A673 (cell line): Measurements from ENCODE around the gene KCNQ1. TPM values are rescaled to one million over a fixed set of nuclear protein-coding genes. Genes with fewer than 3 reads are reported as not detected.

Source experiments
- BruUV-seq: library from RNA; stranded (reverse); fragments of 400-500 nt; replicated peaks from 2 replicates; lab custom pipeline; 2021; lab: Mats Ljungman, UMichigan
- CTCF ChIA-PET: fragments of 300-600 bp; sonication (Branson Sonifier 250); formaldehyde crosslinking; loops from one replicate; lab custom pipeline; 2022; ENCODE audit warnings: antibody characterized with exemption; lab: Charles Lee
- POLR2A ChIA-PET: fragments of 300-600 bp; sonication (Branson Sonifier 250); formaldehyde crosslinking; loops from one replicate; lab custom pipeline; 2022; ENCODE audit warnings: antibody characterized with exemption; ENCODE audit not compliant: low non-redundant PET; lab: Charles Lee
- DNase-seq: peaks from one replicate; pipeline ENCODE4 v3.0.0-alpha.2; 2015; ENCODE audit warnings: low spot score
- H3K27ac ChIP-seq: fragments of 200-600 bp; sonication (generic); 2 replicates; pipeline ENCODE4 v1.5.1; 2016; ENCODE audit warnings: mixed run types, low read depth, mild to moderate bottlenecking, mixed read lengths, antibody characterized with exemption, low read length; ENCODE audit not compliant: poor library complexity, severe bottlenecking
- H3K27me3 ChIP-seq: fragments of 200-600 bp; sonication (generic); replicated peaks from 2 replicates; pipeline ENCODE4 v1.6.1; 2017; ENCODE audit warnings: mixed run types, low read depth, mild to moderate bottlenecking, mixed read lengths, antibody characterized with exemption, low read length; ENCODE audit not compliant: insufficient read depth, poor library complexity
- H3K36me3 ChIP-seq: fragments of 200-600 bp; sonication (generic); 2 replicates; pipeline ENCODE4 v1.6.1; 2016; ENCODE audit warnings: mixed run types, mild to moderate bottlenecking, mixed read lengths, antibody characterized with exemption, low read length; ENCODE audit not compliant: insufficient read depth, poor library complexity, severe bottlenecking
- H3K4me1 ChIP-seq: fragments of 200-600 bp; sonication (generic); 2 replicates; pipeline ENCODE4 v1.6.1; 2017; ENCODE audit warnings: mixed run types, mild to moderate bottlenecking, mixed read lengths, antibody characterized with exemption, low read length; ENCODE audit not compliant: insufficient read depth, poor library complexity, severe bottlenecking
- H3K4me3 ChIP-seq: fragments of 200-600 bp; sonication (generic); 2 replicates; pipeline ENCODE4 v1.5.1; 2016; ENCODE audit warnings: low read depth, mixed run types, mild to moderate bottlenecking, mixed read lengths, low read length; ENCODE audit not compliant: poor library complexity, severe bottlenecking
- H3K9me3 ChIP-seq: fragments of 200-600 bp; sonication (generic); 2 replicates; pipeline ENCODE4 v1.6.1; 2016; ENCODE audit warnings: mixed run types, low read depth, mild to moderate bottlenecking, mixed read lengths, antibody characterized with exemption, low read length; ENCODE audit not compliant: poor library complexity, severe bottlenecking
- CTCF ChIP-seq: fragments of 300-800, 200-600 bp; sonication (generic); conservative IDR thresholded peaks from 2 replicates; pipeline ENCODE4 v1.5.1; 2017; ENCODE audit warnings: low read depth, mild to moderate bottlenecking, antibody characterized with exemption, low read length, moderate library complexity, mixed read lengths
- EZH2 ChIP-seq: fragments of 200-600 bp; sonication (generic); IDR thresholded peaks from 2 replicates; pipeline ENCODE4 v1.6.1; 2017; ENCODE audit warnings: borderline replicate concordance, low read depth, mild to moderate bottlenecking, mixed read lengths, antibody characterized with exemption, low read length; ENCODE audit not compliant: poor library complexity, severe bottlenecking
- intact Hi-C: fragments of 100-400 bp; cut with micrococcal nuclease; formaldehyde crosslinking; loops from one replicate; pipeline ENCODE4 v1.10.0; 2022; ENCODE audit not compliant: unreplicated experiment
- total RNA-seq: library from RNA; stranded (reverse); gene quantifications from 2 replicates; pipeline ENCODE4 v1.2.3, GENCODE V29; 2021

KCNQ1 gene
- total RNA-seq, 1 experiment from 2014 or later = not detected

GRCh38 chr11:2408671-2409070, 36.1 kb upstream of the KCNQ1 start:
- BruUV-seq = no TSS peak
- Histone ChIP-seq H3K9me3 (no peaks in the 10 kb centered on the region), H3K36me3 (no peaks in the 10 kb centered on the region), H3K27ac (no peak overlapping the region), H3K4me1 (no peaks in the 10 kb centered on the region), H3K4me3 (no peak overlapping the region), H3K27me3 (no peaks in the 10 kb centered on the region)
- ChIA-PET POLR2A (no interaction called here), CTCF (no interaction called here)
- no peak for TF ChIP-seq EZH2
- TF ChIP-seq CTCF = no peak
- no peak for DNase-seq
- intact Hi-C loops = no loop called here

DNA sequence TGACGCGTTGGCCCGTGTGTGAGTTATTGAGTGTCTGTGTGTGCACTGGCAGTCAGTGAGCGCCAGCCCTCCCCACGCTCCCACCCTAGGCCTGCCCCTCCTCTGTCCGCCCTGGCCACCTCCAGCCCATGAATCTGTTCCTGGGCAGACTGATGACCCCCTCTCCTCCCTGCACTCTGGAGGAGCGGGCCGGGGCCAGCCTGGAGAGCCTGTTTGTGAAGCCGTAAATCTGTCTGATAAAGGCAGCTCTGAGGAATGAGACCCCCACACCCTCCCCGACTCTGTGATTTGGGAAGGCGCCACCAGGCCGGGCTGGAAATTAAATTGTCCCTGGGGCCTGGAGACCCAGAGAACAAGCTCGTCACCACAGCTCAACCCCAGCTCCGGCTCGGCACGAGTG, 35.7 kb upstream of the KCNQ1 start:
- no peak overlapping the region for H3K27ac ChIP-seq
- no peaks in the 10 kb centered on the region for H3K4me1 ChIP-seq
- DNase-seq = no peak
- H3K27me3 ChIP-seq = no peaks in the 10 kb centered on the region
- no peaks in the 10 kb centered on the region for H3K36me3 ChIP-seq
- ChIA-PET CTCF (no interaction called here), POLR2A (interaction anchor here (0.6 kb wide), 1 partner anchor 31 kb away, joined by 4 read pairs; no protein-coding TSS in a partner anchor)
- intact Hi-C loops = no loop called here
- no peak overlapping the region for H3K4me3 ChIP-seq
- no peaks in the 10 kb centered on the region for H3K9me3 ChIP-seq
- no TSS peak for BruUV-seq
- no peak for TF ChIP-seq CTCF
- no peak for TF ChIP-seq EZH2

- Histone ChIP-seq H3K27ac (no peak overlapping the region), H3K36me3 (no peaks in the 10 kb centered on the region), H3K9me3 (no peaks in the 10 kb centered on the region), H3K4me3 (no peak overlapping the region), H3K4me1 (no peaks in the 10 kb centered on the region), H3K27me3 (no peaks in the 10 kb centered on the region)
- no TSS peak for BruUV-seq
- CTCF ChIA-PET = interaction anchor here (1.3 kb wide), 1 partner anchor 11 kb away, joined by 3 read pairs; no protein-coding TSS in a partner anchor
- no peak for DNase-seq
- intact Hi-C loops = no loop called here
- TF ChIP-seq CTCF (no peak), EZH2 (no peak)
- POLR2A ChIA-PET = interaction anchor here (0.6 kb wide), 1 partner anchor 32 kb away, joined by 4 read pairs; no protein-coding TSS in a partner anchor
Measured at GRCh38 chr11:2409611-2410468, 35.0 kb upstream of the KCNQ1 start.
